ENCODE data around the gene PPP4R4. TPM values are rescaled to one million over a fixed set of nuclear protein-coding genes. Genes with fewer than 3 reads are reported as not detected.

PPP4R4 gene
- total RNA-seq, 1 experiment from 2014 or later = 0.91 TPM

DNA sequence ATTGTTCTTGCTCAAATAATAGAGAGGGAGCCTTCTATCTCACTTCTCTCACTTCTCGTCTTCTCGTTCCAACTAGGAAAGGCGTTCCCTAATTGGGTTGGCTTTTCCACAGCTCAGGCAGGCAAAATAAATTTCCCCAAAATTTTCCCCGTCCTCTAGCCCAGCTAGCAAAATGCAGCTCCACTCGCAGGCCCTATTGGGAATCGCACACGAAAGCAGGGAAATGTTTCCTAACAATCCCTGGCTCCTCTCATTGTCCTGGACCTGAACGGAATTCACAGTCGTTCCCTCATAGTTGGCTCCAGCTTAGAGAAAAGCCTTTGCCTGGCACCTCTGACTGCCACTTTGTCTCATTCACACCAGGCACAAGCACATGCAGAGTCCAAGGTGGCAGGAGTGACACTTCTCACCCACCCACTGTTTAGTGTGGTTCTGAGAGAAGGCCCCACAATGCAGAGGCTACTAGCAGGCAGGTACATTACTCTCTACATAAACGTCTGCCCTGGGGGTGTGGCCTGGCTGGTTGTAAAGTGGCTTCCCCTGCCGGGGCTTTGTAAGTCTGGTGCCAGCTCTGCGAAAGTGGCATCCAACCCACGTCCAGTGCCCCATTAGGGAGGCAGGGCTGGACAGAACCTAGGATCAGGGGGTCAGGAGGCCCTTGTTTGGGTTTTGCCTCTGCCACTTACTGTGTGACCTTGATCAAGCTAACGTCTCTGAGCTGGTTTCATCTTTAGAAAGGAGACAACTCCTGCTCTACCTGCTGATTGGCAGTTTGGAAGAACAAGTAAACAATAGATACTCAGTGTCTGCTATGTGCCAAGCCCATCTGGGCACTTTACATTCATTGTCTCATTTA is 114.7 kb downstream of the PPP4R4 start:
- Mint-ChIP-seq H3K4me1 (ENCODE audit: insufficient read depth, unreplicated experiment) (no peaks in the 10 kb centered on the region), H3K36me3 (ENCODE audit: insufficient read depth, unreplicated experiment) (peaks cover 4% of the 10 kb centered on the region), H3K9me3 (ENCODE audit: unreplicated experiment) (no peaks in the 10 kb centered on the region), H3K4me3 (ENCODE audit: unreplicated experiment) (no peak overlapping the region), H3K27ac (ENCODE audit: low read depth, unreplicated experiment) (no peak overlapping the region), H3K27me3 (ENCODE audit: insufficient read depth, unreplicated experiment) (no peaks in the 10 kb centered on the region)
- POLR2A ChIA-PET = no interaction called here
- DNase-seq (ENCODE audit: unreplicated experiment) = no peak
- intact Hi-C loops (cut with micrococcal nuclease) = no loop called here
- CTCF ChIA-PET = interaction anchor here (0.6 kb wide), 2 partner anchors 10 to 127 kb away, joined by 3 to 4 read pairs; no protein-coding TSS in a partner anchor
- BruUV-seq (replicated peaks) = no TSS peak
- TF ChIP-seq, protein P1, sequence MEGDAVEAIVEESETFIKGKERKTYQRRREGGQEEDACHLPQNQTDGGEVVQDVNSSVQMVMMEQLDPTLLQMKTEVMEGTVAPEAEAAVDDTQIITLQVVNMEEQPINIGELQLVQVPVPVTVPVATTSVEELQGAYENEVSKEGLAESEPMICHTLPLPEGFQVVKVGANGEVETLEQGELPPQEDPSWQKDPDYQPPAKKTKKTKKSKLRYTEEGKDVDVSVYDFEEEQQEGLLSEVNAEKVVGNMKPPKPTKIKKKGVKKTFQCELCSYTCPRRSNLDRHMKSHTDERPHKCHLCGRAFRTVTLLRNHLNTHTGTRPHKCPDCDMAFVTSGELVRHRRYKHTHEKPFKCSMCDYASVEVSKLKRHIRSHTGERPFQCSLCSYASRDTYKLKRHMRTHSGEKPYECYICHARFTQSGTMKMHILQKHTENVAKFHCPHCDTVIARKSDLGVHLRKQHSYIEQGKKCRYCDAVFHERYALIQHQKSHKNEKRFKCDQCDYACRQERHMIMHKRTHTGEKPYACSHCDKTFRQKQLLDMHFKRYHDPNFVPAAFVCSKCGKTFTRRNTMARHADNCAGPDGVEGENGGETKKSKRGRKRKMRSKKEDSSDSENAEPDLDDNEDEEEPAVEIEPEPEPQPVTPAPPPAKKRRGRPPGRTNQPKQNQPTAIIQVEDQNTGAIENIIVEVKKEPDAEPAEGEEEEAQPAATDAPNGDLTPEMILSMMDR (IDR thresholded peaks at IDR 0.05; ENCODE audit: unreplicated experiment) = no peak

DNA sequence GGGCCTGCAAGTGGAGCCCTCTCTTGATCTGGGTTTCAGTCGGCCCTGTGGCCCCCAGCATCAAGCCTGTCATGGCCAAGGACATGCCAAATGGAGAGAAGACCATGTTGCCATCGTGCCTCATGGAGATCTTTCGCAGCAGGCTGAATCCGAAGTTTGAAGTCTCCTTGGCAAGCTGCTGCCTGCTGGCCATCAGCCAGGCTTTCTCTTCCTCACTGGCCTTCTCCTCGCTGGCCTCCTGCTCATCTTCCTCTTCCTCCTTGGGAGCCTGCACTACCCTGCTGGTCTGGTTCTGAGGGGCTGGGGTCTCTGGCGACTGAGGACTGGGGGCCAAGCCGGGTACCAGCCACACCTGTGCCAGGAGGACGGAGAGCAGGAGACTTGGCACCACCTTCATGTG is 116.1 kb downstream of the PPP4R4 start:
- H3K27ac Mint-ChIP-seq (ENCODE audit: low read depth, unreplicated experiment) = no peak overlapping the region
- BruUV-seq (replicated peaks) = no TSS peak
- peaks cover 4% of the 10 kb centered on the region for H3K36me3 Mint-ChIP-seq (ENCODE audit: insufficient read depth, unreplicated experiment)
- ChIA-PET POLR2A (no interaction called here), CTCF (interaction anchor here (0.8 kb wide), 1 partner anchor 14 kb away, joined by 3 read pairs; no protein-coding TSS in a partner anchor)
- H3K27me3 Mint-ChIP-seq (ENCODE audit: insufficient read depth, unreplicated experiment) = no peaks in the 10 kb centered on the region
- no peak for DNase-seq (ENCODE audit: unreplicated experiment)
- H3K9me3 Mint-ChIP-seq (ENCODE audit: unreplicated experiment) = no peaks in the 10 kb centered on the region
- no peaks in the 10 kb centered on the region for H3K4me1 Mint-ChIP-seq (ENCODE audit: insufficient read depth, unreplicated experiment)
- H3K4me3 Mint-ChIP-seq (ENCODE audit: unreplicated experiment) = no peak overlapping the region
- TF ChIP-seq, protein P1 (IDR thresholded peaks at IDR 0.05; ENCODE audit: unreplicated experiment) = no peak
- intact Hi-C loops (cut with micrococcal nuclease) = no loop called here

DNA sequence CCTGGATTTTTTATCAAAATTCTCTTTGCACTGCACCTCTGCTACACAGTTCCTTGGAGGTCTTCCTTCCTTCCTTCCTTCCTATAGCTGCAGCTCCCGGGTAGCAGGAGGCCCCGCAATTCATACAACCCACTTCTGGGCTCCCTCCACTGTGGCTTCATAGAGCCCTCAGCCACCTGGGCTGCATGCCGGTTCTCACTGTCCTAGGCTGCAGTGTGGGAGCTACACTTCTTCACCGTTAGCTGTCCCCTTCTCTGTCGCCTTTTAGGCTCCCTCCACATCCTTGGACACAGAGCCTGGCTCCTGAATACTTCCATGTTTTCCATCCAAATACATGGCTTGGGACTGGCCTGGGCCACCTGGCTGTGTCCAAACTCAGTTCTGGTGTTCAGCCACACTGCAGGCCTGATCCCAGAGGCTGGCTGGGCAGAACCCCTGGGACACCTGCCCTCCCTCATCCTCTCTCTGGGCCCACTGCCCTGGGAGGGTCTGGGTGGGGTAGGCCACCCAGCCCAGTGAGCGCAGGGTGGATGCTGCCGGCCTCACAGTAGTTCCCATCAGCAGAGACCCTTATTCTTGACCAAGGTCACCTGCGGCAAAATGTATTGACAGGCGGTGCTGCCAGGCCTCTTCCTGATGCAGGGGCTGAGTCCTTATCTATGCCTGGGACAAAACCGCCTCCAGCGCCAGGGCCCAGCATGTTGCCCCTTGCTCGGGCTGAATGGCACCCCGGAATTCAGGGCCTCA is 117.2 kb downstream of the PPP4R4 start:
- H3K9me3 Mint-ChIP-seq (ENCODE audit: unreplicated experiment) = no peaks in the 10 kb centered on the region
- intact Hi-C loops (cut with micrococcal nuclease) = no loop called here
- no TSS peak for BruUV-seq (replicated peaks)
- TF ChIP-seq, protein P1 (IDR thresholded peaks at IDR 0.05; ENCODE audit: unreplicated experiment) = no peak
- ChIA-PET CTCF (interaction anchor here (0.8 to 1.0 kb wide), 2 partner anchors 13 to 155 kb away, joined by 3 to 4 read pairs; no protein-coding TSS in a partner anchor), POLR2A (no interaction called here)
- peaks cover 4% of the 10 kb centered on the region for H3K36me3 Mint-ChIP-seq (ENCODE audit: insufficient read depth, unreplicated experiment)
- no peaks in the 10 kb centered on the region for H3K4me1 Mint-ChIP-seq (ENCODE audit: insufficient read depth, unreplicated experiment)
- H3K27me3 Mint-ChIP-seq (ENCODE audit: insufficient read depth, unreplicated experiment) = no peaks in the 10 kb centered on the region
- H3K27ac Mint-ChIP-seq (ENCODE audit: low read depth, unreplicated experiment) = no peak overlapping the region
- DNase-seq (ENCODE audit: unreplicated experiment) = no peak
- H3K4me3 Mint-ChIP-seq (ENCODE audit: unreplicated experiment) = no peak overlapping the region

DNA sequence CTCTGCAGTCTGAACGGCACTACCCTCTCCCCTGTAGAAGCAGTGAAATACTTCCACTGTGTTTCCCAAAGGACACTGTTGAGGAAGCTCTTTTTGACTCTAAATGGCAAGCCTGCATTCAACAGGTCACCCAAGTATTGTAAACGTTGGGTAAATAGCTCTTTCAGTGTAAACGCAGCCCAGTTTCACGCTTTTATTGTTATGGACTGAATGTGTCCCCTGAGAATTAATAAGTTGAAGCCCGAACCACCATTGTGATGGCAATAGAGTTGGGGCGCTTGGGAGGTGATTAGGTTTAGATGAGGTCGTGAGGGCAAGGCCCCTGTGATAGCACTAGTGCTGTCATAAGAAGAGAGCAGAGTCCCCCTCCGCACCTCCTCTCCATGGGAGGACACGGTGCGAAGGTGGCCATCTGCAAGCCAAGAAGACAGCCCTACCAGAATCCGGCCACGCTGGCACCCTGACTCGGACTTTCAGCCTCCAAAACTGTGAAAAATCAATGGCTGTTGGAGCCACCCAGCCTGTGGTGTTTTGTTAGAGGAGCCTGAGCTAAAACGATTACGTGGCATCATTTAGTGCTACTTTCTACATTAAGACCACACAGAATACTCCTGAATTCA is 117.9 kb downstream of the PPP4R4 start:
- Mint-ChIP-seq H3K4me1 (ENCODE audit: insufficient read depth, unreplicated experiment) (no peaks in the 10 kb centered on the region), H3K27ac (ENCODE audit: low read depth, unreplicated experiment) (no peak overlapping the region), H3K27me3 (ENCODE audit: insufficient read depth, unreplicated experiment) (no peaks in the 10 kb centered on the region), H3K9me3 (ENCODE audit: unreplicated experiment) (no peaks in the 10 kb centered on the region), H3K4me3 (ENCODE audit: unreplicated experiment) (no peak overlapping the region), H3K36me3 (ENCODE audit: insufficient read depth, unreplicated experiment) (peaks cover 4% of the 10 kb centered on the region)
- intact Hi-C loops (cut with micrococcal nuclease) = no loop called here
- POLR2A ChIA-PET = interaction anchor here (0.7 kb wide), 1 partner anchor 175 kb away, joined by 3 read pairs; no protein-coding TSS in a partner anchor
- TF ChIP-seq, protein P1 (IDR thresholded peaks at IDR 0.05; ENCODE audit: unreplicated experiment) = no peak
- no peak for DNase-seq (ENCODE audit: unreplicated experiment)
- CTCF ChIA-PET = interaction anchor here (1.0 kb wide), 1 partner anchor 156 kb away, joined by 4 read pairs; no protein-coding TSS in a partner anchor
- BruUV-seq (replicated peaks) = no TSS peak

Measured in MCF 10A (cell line).